NB4 (cell line): ENCODE results near the gene C14orf93.

Experiments used
- TF ChIP-seq, protein P1 (sequence below): IDR thresholded peaks from 2 replicates; pipeline ENCODE4 v1.6.1; 2011; ENCODE audit warnings: low read depth, low read length
- TF ChIP-seq, protein P2 (sequence below): IDR thresholded peaks from one replicate; pipeline ENCODE4 v1.5.1; 2012; ENCODE audit warnings: low read depth, low read length

DNA sequence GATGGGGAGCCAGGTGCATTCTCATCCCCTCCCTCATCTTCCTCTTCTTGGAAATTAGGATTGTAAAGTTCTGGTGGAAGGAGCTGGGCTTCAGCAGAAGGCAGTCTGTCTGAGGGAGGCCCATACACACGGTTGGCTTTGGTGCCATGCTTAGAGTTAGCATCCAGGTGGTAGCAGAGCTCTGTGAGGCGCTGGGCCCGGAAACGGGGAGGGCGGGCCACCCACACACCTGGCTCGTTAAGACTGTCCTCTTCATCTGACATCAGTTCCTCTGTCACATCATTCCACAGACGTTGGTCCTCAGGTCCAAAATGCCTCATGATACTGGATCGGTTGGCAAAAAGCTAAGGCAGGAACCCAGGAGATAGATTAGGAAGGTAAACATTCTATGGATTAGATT, 22.7 kb downstream of the C14orf93 start:
- TF ChIP-seq, protein P1, sequence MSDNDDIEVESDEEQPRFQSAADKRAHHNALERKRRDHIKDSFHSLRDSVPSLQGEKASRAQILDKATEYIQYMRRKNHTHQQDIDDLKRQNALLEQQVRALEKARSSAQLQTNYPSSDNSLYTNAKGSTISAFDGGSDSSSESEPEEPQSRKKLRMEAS: no peak
- TF ChIP-seq, protein P2, sequence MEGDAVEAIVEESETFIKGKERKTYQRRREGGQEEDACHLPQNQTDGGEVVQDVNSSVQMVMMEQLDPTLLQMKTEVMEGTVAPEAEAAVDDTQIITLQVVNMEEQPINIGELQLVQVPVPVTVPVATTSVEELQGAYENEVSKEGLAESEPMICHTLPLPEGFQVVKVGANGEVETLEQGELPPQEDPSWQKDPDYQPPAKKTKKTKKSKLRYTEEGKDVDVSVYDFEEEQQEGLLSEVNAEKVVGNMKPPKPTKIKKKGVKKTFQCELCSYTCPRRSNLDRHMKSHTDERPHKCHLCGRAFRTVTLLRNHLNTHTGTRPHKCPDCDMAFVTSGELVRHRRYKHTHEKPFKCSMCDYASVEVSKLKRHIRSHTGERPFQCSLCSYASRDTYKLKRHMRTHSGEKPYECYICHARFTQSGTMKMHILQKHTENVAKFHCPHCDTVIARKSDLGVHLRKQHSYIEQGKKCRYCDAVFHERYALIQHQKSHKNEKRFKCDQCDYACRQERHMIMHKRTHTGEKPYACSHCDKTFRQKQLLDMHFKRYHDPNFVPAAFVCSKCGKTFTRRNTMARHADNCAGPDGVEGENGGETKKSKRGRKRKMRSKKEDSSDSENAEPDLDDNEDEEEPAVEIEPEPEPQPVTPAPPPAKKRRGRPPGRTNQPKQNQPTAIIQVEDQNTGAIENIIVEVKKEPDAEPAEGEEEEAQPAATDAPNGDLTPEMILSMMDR: no peak
